ENCODE data around the gene TPST1.
"Not testable (repeated sequence)": the region's sequence is repeated elsewhere in the genome, so short reads cannot be mapped to it uniquely, and the experiment has no call there.

The TPST1 gene

DNA sequence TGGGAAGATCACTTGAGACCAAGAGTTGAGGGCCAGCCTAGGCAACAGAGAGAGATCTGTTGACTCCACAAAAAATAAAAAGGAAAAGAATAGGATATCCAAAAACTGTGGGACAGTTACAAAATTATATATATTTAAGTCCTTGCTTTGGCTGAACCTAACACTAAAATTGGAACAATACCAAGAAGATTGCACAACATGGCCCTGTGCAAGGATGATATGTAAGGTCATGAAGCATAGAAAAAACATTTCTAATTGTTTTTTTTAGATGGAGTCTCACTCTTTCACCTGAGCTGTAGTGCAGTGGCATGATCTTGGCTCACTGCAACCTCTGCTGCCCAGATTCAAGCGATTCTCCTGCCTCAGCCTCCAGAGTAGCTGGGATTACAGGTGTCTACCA, 139.0 kb downstream of the TPST1 start:
- DNase-seq = no peak

DNA sequence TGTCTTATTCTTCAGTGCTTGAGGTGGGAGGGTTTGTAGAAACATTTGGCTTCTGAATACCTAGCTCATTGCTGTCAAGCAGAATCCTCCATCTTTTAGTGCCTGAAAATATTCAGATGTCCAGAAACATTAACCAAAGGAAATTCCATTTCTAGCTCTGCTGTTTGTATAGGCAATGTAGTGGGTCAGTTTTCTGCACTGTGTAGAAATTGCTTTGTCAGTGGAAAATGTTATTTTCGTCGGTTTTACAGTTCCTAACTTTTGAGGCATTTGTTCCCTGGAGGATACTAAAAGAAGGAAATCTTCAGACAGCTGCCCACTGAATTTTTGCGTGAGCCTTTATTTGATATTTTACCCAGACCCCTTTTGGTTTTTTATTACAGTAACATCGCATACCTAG, 143.4 kb downstream of the TPST1 start:
- no peak for DNase-seq

DNA sequence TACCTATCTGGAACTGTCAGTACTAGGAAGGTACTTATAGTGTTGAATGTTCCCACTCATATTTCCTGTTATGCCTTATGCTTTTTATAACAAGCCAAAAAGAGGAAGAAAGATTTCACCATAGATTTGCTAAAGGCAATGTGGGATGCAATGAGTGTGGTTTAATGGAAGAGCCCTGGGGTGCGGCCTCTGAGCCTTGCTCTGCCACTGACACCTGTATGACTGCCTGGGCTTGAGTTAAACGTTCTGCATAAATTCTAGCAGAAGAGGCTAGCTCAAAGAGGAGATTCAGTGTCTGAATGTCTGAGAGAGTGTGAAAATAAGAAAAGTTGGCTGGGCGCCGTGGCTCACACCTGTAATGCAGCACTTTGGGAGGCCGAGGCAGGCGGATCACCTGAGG, 143.8 kb downstream of the TPST1 start:
- DNase-seq = no peak

DNA sequence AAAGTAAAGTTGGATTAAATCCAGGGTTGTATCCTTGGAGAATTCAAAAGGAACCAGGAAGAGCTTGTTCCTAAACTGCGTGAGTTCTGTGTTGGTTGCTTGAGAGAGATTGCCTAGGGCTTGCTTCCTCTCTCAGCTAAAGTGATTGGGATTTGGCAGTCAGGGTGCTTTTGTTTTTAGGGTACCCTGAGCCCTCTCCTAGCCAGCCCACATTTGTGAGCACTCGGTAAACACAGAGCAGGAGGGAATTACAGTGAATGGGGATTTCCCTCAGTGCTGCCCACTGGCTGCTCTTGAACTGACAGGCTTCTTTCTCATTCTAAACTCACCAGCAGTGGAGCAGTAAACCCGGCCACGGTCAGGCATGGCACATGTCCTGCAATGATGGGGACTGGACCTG, 146.9 kb downstream of the TPST1 start:
- no peak for DNase-seq

DNA sequence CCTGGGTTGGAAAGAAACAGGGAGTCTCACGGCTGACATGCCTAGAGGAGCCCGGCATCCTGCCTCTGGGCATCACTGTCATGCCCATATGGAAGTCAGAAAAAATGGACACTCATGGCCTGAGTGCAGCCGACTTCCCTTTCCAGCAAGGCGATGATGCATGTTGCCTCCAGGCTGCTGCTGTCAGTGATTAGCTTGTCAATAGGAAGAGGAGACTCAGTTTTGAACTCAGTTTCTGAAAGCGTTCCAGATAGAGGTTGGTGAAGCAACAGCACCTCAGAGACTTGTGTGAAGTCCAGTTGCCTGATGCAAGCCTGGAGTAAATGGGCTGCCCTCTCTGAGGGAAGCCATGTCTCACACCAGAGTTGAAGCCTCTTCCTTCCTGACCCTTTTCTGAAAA, 148.4 kb downstream of the TPST1 start:
- DNase-seq = no peak

DNA sequence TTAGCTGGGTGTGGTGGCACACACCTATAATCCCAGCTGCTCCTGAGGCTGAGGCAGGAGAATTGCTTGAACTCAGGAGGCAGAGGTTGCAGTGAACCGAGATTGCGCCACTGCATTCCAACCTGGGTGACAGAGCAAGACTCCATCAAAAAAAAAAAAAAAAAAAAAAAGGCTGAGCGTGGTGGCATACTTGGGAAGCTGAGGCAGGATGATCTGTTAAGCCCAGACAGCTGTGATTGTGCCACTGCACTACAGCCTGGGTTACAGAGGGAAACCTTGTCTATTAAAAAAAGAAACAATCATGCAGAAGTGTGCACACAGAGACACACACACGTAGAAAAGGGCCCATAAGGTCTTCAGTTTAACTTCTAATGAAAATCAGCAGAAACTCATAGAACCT, 150.6 kb downstream of the TPST1 start:
- DNase-seq = no peak

DNA sequence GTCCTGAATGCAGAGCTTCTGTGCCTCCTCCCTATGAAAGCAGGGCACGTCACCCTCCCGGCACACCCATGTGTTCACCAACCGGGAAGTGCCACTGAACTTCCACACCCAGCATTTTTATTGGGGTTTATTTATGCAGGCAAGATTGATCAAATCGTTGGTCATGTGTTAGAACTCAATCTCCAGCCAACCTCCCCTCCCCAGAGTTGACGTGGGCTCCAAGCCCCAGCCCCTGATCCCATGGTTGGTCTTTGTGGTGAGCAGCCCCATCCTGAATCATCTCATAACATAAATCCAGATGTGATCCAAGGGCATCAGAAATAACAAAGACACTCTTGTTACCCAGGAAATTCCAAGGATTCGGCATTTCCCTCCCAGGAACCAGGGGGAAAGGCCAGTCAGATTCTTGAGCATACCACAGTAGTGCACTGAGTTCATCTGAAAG, 151.2 kb downstream of the TPST1 start:
- no peak for DNase-seq

DNA sequence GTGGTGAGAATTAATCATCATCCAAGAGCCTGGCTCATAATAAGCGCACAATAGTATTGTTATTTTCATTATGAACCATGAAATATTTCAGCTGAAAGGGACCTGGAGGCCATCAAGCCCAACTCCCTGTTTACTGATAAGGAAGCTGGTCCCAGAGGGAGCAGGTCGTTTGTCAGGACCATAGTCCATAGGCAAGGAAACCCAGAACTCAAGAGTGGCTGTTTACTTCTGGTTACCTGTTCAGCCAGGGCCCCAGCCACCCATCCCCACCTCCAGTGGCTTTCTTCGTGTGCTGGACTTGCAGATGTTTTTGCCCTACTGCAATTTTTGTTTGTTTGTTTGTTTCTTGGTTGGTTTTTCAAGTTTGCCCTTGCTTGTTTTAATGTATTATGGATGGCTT, 152.0 kb downstream of the TPST1 start:
- DNase-seq = no peak

DNA sequence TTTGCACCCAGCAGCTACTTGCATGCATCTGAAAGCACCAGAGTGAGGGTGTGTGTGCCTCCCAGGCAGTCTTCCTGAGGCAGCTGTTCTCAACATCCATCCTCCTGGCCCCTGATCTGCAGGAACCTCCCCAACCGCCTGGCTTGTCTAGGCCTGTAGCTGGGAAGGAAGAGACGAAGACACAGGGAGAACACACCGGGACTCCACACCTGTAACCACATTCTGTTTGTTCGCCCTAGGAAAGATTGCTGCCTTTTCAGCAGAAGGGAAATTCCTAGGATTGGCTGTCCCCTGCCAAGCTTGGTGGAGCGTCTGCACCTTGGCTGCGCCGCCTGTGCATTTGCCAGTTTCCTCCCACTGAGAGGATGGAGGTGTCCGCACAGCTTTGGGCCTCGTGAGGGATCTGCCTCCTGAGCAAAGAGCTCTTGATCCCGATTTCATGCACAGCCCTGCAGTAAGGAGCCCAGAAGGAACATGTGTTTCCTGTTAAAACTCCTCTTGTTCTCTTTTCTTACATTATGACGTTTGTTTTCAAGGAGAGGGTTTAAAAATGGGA, 154.6 kb downstream of the TPST1 start:
- DNase-seq = no peak

DNA sequence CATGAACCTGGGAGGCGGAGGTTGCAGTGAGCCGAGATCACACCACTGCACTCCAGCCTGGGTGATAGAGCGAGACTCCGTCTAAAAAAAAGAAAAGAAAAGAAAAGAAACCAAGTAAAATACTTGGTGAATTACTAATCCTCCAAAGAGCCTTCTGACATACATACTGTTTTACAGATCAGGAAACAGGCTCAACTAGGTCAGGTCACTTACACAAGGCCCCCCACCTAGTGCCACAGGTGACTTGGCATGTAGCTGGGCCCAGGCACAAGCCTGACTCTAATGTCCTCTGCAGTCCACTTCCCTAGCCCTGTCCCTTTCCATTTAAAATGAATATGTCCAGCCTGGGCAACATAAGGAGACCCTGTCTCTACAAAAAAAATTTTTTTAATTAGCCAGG, 157.0 kb downstream of the TPST1 start:
- DNase-seq = no peak

DNA sequence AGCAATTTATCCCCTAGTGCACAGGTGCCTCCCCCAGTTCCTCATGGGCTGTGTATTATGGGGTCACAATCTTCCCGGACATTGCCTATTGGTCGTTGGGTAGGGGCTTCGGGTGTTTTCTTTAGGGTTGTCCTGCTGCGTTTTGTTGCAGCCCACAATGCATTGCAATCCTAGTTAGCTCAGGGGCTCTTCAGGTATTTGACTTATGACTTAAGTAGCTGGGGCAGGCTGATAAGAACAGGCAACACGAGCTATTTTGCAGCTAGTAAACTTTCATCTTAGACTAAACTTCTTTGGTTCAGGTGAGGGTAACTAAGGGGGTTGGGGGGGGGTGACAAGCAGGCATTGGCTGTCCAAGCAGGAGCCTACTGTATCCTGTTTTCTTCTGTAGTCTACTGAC, 158.5 kb downstream of the TPST1 start:
- no peak for DNase-seq

DNA sequence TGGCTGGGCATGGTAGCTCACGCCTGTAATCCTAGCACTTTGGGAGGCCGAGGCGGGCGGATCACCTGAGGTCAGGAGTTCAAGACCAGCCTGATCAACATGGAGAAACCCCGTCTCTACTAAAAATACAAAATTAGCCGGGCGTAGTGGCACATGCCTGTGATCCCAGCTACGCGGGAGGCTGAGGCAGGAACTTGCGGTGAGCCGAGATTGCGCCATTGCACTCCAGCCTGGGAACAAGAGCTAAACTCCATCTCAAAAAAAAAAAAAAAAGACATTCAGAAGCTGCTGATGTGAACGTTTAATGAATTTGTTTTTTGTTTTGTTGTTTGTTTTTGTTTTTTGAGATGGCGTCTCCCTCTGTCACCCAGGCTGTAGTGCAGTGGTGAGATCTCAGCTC, 159.9 kb downstream of the TPST1 start:
- not testable (repeated sequence) for DNase-seq

DNA sequence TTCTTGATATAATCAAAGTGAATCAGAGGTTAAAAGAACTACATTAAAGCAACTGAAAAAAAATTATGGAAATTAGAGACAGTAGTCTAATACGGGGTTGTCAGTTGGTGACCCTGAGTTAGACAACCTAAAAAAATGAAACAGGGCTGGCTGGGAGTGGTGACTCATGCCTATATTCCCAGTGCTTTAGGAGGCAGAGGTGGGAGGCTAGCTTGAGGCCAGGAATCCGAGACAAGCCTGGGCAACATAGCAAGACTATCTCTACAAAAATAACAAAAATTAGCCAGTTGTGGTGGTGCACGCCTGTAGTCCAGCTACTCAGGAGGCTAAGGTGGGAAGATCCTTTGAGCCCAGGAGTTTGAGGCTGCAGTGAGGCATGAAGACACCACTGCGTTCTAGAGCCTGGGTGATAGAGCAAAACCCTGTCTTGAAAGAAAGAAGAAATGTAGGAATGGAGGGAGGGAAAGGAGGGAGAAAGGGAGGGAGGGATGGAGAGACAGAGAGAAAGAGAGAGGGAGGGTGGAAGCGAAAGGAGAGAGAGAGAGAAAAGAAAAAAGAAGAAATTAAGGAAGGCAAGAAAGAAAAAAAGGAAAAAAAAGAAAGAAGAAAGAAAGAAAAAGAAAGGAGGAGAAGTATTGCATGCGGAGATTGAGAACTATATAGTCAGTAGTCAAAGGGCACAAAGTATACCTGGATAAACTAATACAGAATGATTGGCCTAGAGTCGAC, 166.1 kb downstream of the TPST1 start:
- DNase-seq = no peak

DNA sequence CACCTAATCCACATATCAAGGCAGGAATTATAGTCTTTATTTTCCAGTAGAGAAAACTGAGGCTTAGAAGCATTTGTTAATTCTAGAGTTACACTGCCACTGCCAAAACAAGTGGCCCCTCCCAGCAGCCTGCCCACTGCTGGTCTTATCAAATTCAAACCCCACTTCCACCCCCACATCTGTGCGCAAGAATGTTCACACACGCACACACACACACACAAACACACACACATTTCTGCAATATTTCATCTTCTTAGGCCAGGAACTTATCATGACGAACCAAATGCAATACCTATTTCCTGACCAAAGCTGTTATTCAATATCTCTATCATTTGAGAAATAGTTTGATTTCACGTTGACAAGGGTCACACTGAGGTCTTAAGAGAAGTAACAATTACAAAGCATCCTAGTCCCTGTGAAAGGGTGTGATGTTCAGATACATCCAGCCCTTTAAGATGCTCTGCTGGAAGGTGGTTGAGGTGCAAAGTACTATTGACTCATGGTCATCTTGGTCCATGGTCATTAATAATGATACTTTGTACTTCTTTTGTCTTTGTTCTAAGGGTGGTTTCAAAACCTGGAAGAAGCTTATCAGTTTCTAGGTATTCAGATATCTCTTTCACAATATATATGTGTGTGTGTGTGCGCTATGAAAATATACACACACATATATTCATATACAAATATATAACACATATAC, 169.2 kb downstream of the TPST1 start:
- not testable (repeated sequence) for DNase-seq

DNA sequence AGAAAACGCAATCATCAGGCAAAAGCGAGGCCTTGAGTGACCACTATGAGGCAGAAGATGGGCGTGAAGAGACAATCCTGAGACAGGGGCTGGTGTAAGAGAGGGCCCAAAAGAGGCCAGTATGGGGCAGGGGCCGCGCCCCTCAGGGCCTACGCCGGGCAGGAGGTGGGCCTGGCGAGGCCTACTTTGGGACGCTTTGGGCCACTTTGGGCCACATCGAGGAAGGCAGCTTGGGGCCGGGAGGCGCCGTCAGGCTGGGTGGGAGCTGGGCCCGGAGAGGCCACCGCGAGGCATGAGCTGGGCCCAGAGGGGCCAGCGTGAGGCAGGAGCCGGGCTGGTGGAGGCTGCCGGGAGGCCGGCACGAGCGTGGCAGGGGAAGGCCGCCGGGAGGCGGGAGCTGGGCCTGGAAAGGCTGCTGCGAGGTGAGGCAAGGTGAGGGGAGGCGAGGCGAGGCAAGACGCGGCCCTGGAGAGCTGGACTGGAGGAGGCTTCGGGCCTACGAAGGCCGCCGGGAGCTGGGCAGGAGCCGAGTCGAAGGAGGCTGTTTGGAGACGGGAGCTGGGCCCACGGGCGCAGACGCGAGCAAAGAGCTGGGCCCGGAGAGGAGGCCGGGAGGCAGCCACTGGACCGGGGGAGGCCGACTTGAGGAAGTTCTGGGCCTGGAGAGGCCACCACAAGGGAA, 171.3 kb downstream of the TPST1 start:
- DNase-seq = no peak

DNA sequence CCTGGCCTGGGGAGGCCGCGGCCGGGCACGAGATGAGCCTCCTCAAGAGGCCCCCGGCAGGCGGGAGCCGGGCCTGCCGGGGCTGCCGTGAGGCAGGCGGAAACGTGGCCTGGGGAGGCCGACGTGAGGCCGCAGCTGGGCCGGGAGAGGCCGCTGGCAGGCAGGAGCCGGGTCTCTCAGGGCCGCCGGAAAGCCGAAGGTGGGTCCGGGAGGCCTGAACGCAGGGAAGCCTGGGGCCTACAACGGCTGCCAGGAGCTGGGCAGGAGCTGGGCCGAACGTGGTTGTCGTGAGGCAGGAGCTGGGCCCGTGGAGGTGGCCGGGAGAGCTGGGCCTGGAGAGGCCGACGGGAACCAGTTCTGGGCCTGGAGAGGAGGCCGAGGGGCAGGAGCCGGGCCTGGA, 171.9 kb downstream of the TPST1 start:
- DNase-seq = no peak

DNA sequence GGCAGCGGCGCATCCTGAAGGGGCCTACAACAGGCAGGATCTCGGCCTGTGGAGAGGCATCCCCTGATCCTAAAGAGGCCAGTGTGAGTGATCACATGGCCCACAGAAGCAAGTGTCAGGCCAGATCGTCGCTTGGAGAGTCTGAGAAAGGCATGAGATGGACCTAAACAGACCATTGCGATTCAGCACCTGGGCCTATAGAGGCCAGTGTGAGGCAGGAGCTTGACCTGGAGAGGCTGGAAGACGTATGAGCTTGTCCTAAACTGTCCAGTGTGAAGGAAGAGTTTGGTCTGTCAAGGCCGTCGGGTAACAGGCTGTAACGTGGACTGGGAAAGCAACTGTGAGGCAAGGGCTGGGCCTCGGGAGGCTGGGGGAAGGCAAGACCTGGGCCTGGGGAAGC, 172.6 kb downstream of the TPST1 start:
- DNase-seq = no peak

DNA sequence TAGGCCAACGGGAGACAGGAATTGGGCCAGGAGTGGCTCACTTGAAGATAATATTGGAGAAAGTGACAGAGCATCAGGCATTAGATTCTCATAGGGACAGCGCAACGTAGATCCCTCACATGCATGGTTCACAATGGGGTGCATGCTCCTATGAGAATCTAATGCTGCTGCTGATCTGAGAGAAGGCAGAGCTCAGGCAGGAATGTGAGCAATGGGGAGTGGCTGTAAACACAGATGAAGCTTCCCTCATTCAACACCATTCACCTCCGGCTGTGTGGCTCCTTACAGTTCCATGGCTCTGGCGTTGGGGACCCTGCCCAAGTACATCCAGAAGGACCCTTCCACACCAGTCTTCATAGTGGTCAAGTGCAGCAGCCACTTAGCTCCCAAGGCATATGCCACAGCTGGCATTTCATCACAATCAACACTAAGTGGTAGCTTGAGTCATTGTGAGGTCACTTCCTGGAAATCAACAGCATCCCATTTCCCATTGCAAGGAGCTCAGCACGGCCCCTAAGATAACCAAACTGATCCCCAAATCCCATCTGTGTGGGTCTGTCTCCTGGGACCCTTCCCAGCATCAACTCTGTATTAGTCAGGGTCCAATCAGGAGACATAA, 174.5 kb downstream of the TPST1 start:
- no peak for DNase-seq

DNA sequence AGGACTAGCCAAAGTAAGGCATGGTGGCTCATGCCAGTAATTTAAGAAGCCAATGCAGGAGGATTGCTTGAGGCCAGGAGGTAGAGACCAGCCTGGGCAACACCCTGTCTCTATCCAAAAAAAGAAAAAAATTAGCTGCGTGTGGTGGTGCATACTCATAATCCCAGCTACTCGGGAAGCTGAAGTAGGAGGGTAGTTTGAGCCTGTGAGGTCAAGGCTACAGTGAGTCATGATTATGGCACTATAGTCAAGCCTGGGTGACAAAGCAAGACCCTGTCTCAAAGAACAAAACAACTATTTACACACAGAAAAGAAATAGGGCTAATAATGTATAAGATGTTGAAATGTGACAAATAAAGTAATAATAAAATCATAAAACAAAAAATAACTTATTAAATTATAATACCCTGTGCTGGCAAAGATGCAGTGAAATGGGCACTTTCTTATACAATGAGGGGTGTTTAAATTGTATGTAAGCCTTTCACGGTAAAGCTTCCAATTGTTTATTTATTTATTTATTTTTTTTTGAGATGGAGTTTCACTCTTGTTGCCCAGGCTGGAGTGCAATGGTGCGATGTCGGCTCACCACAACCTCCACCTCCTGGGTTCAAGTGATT, 175.2 kb downstream of the TPST1 start:
- no peak for DNase-seq

DNA sequence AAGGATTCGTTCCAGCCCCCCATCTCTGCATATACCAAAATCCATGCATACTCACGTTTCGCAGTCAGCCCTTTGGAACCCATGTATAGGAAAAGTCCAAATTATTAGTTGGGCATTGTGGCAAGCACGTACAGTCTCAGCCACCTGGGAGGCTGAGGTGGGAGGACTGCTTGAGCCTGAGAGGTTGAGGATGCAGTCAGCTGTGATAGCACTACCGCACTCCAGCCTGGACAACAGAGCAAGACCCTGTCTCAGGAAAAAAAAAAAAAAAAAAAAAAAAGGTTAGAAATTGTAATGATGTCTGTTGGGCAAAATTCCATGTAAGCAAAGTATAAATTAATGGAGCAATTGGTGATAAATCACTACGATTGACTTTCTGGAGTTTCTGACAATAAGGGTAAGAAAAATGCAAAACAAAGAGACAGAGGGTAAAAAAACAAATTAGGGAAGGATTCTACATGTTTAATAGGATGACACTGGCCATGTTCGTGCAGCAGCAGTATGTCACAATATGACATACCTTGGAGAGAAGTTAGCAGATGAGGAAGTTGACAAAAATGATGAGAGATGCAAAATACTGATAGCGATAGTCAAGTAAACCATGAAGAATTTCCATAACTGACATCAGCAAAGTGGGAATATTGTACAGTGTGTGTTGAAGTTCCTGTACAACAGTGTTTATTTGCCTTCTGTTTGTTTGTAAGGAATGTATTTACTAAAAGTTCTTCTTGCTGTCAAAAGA, 177.2 kb downstream of the TPST1 start:
- not testable (repeated sequence) for DNase-seq

DNA sequence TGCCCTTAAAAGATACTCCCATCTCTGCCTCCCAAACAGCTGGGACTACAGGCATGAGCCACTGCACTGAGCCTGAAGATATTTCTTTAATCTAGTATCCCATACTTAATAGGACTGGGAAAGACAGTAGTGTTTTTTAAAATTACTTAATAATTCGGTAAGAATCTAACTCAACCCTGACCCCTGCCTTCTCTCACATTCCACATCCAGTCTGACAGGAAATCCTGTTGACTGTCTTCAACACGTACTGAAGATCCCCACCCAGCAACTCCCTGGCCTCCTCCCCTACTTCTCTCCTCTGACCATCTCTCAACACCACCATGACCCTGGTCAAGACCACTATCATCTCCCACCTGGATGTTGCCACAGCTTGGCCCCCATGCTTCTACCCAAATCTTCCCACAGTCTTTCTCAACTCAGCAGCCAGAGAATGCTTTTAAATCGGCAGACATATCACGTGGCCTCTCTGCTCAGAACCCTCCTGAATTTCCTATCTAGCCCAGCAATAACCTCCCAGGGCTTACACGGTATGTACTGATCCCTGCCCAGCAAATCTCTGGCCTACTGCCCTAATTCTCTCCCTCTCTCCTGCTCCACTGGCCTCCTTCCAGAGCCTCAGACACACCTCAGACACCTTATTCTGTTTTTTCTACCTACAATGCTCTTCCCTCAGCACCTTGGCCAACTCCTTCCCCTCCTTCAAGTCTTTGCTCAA, 180.2 kb downstream of the TPST1 start:
- DNase-seq = not testable (repeated sequence)
